Esophagus muscularis mucosa (tissue), 3 donors: Measurements from ENCODE around the gene SND1.

ENCODE experiments used
- CTCF ChIP-seq, 3 experiments: fragments of 200-600 bp in 2 of 3; fragments of 450-650 bp in 1 of 3; sonication (generic) in 2 of 3; IDR thresholded peaks; one replicate each; pipeline ENCODE4 v1.5.1; 2017 to 2019; ENCODE audit warnings: antibody characterized with exemption in 3 of 3, mild to moderate bottlenecking in 2 of 3, moderate library complexity in 1 of 3
- POLR2A ChIP-seq: fragments of 450-650 bp; IDR thresholded peaks from one replicate; pipeline ENCODE4 v1.6.1; 2017; ENCODE audit warnings: antibody characterized with exemption, moderate library complexity, mild to moderate bottlenecking, low read depth
- POLR2AphosphoS5 ChIP-seq, 2 donors: sonication (generic); formaldehyde crosslinking; IDR thresholded peaks; one replicate each; pipeline ENCODE4 v1.6.1; 2017; ENCODE audit warnings: antibody characterized with exemption in 2 of 2

DNA sequence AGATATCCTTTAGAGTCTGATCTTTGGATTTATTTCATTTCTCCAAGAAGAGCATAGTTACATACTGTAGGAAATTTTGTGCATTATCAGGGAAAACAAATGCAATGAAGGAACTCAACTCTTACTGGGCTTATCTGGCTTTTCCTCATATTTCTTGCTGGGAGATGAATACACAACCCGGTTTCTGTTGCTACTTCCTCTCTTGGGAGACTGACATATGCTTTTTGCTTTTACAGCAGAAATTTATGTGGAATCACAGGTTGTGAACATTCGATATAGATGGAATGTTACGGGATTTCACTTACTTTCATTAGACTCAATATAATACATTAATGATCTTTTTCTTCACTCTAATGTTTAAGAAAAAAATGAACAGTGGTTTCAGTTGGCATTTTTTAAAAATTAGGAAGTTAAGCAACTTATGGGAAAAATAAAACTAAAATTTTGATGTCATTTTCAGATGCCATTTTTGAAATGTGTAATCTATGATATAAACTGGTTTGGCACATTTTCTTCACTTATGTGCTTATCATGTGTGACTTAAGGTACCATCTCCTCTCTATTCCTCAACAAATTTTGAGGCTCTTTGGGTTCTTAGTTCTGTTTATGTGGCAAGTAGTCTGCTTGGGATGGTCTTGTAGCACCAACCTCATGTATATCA lies 7.1 kb downstream of the SND1 start:
- TF ChIP-seq CTCF (IDR thresholded peaks at IDR 0.05) (no peak), POLR2AphosphoS5 (IDR thresholded peaks at IDR 0.05) (no peak), POLR2A (no peak)
